DND-41 (cell line): ENCODE data around the gene JAK1.
"Not testable (repeated sequence)": the region's sequence is repeated elsewhere in the genome, so short reads cannot be mapped to it uniquely, and the experiment has no call there.

ENCODE experiments used
- ATAC-seq: fragments of 200-7000 bp; cut with Tn5 transposase; 3 replicates; pipeline ENCODE4 v1.9.1; 2021; ENCODE audit warnings: low read depth; ENCODE audit not compliant: insufficient read depth
- DNase-seq: peaks from one replicate; pipeline ENCODE4 v3.0.0-alpha.2; 2020
- H2AFZ ChIP-seq: 2 replicates; pipeline ENCODE4 v1.6.0; 2012; ENCODE audit warnings: low read depth, low read length
- H3K27ac ChIP-seq: 2 replicates; pipeline ENCODE4 v1.5.1; 2012; ENCODE audit warnings: low read length, inconsistent platforms
- H3K27me3 ChIP-seq: fragments of 200-600 bp; sonication (generic); 2 replicates; pipeline ENCODE4 v1.6.0; 2012; ENCODE audit warnings: low read length, mild to moderate bottlenecking, inconsistent platforms; ENCODE audit not compliant: insufficient read depth, poor library complexity
- H3K36me3 ChIP-seq: 2 replicates; pipeline ENCODE4 v1.5.1; 2012; ENCODE audit warnings: low read length, inconsistent platforms; ENCODE audit not compliant: insufficient read depth
- H3K4me1 ChIP-seq: 2 replicates; pipeline ENCODE4 v1.5.1; 2012; ENCODE audit warnings: mild to moderate bottlenecking, low read length; ENCODE audit not compliant: insufficient read depth
- H3K4me2 ChIP-seq: 2 replicates; pipeline ENCODE4 v1.6.0; 2012; ENCODE audit warnings: mild to moderate bottlenecking, moderate library complexity, low read length, inconsistent platforms; ENCODE audit not compliant: insufficient read depth
- H3K4me3 ChIP-seq, 2 experiments: fragments of 200-600 bp in 1 of 2; shearing (Covaris generic) in 1 of 2; 2 replicates each; pipeline ENCODE4 v1.5.1; 2012 to 2016; ENCODE audit warnings: inconsistent platforms in 2 of 2, low read length in 2 of 2, mild to moderate bottlenecking in 2 of 2, low read depth in 1 of 2, moderate library complexity in 1 of 2
- H3K79me2 ChIP-seq: 2 replicates; pipeline ENCODE4 v1.6.0; 2012; ENCODE audit warnings: low read length, inconsistent platforms; ENCODE audit not compliant: insufficient read depth
- H3K9ac ChIP-seq: 2 replicates; pipeline ENCODE4 v1.6.0; 2012; ENCODE audit warnings: low read depth, mild to moderate bottlenecking, inconsistent platforms, low read length, moderate library complexity
- H3K9me3 ChIP-seq: 2 replicates; pipeline ENCODE4 v1.5.1; 2012; ENCODE audit warnings: low read length, moderate library complexity, mild to moderate bottlenecking, inconsistent platforms; ENCODE audit not compliant: insufficient read depth, severe bottlenecking
- H4K20me1 ChIP-seq: 2 replicates; pipeline ENCODE4 v1.6.0; 2012; ENCODE audit warnings: low read length; ENCODE audit not compliant: insufficient read depth
- CTCF ChIP-seq: IDR thresholded peaks from 2 replicates; pipeline ENCODE4 v1.5.1; 2012; ENCODE audit warnings: borderline replicate concordance, low read length, moderate library complexity, mild to moderate bottlenecking; ENCODE audit not compliant: poor library complexity, severe bottlenecking; ENCODE audit errors: extremely low read depth
- EZH2 ChIP-seq: IDR thresholded peaks from 3 replicates; pipeline ENCODE4 v1.6.1; 2012; ENCODE audit warnings: borderline replicate concordance, low read depth, mild to moderate bottlenecking, moderate library complexity, low read length, inconsistent platforms; ENCODE audit not compliant: severe bottlenecking

JAK1 gene

GRCh38 chr1:65002508-65003315 lies 36.4 kb upstream of the JAK1 start:
- no peak for TF ChIP-seq CTCF
- no peak for TF ChIP-seq EZH2
- H3K4me3 ChIP-seq = no peak overlapping the region
- DNase-seq (no peak), ATAC-seq (no peak)
- H3K36me3 ChIP-seq = peaks cover 9% of the 10 kb centered on the region; the same call in 1 of the 2 replicates
- no peak overlapping the region for H3K27ac ChIP-seq
- no peaks in the 10 kb centered on the region for H3K79me2 ChIP-seq
- no peak overlapping the region for H3K9ac ChIP-seq
- peaks cover 12% of the 10 kb centered on the region for H3K9me3 ChIP-seq
- no peak overlapping the region for H3K4me2 ChIP-seq
- no peaks in the 10 kb centered on the region for H4K20me1 ChIP-seq
- H3K4me1 ChIP-seq = no peaks in the 10 kb centered on the region
- no peaks in the 10 kb centered on the region for H3K27me3 ChIP-seq
- H2AFZ ChIP-seq = no peak overlapping the region

DNA sequence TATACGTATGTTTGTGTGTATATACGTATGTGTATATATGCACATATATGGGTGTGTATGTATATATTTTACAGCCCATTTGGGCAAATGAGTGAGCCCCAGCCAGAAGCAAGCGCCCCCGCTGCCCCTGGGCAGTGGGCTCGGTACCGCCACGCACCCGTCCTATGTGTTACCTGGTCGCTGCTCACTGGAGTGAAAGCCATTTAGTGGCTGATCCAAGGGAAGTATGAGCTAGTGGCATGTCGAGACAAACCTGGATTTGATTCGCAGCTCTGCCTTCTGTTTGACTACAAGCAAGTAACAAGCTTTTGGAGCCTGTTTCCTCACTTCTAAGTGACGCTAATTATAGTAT lies 35.8 kb upstream of the JAK1 start:
- Histone ChIP-seq H4K20me1 (no peaks in the 10 kb centered on the region), H3K36me3 (peaks cover 9% of the 10 kb centered on the region; the same call in 1 of the 2 replicates), H3K27me3 (no peaks in the 10 kb centered on the region), H3K27ac (no peak overlapping the region), H3K4me3 (no peak overlapping the region), H3K9me3 (peaks cover 12% of the 10 kb centered on the region), H3K4me2 (no peak overlapping the region), H2AFZ (no peak overlapping the region), H3K4me1 (no peaks in the 10 kb centered on the region), H3K79me2 (no peaks in the 10 kb centered on the region), H3K9ac (no peak overlapping the region)
- DNase-seq (no peak), ATAC-seq (no peak)
- TF ChIP-seq EZH2 (no peak), CTCF (no peak)

- Histone ChIP-seq H3K27me3 (no peaks in the 10 kb centered on the region), H4K20me1 (no peaks in the 10 kb centered on the region), H3K36me3 (peaks cover 9% of the 10 kb centered on the region; the same call in 1 of the 2 replicates), H2AFZ (no peak overlapping the region), H3K27ac (no peak overlapping the region), H3K9ac (no peak overlapping the region), H3K4me1 (no peaks in the 10 kb centered on the region), H3K4me3 (no peak overlapping the region), H3K79me2 (no peaks in the 10 kb centered on the region), H3K4me2 (no peak overlapping the region), H3K9me3 (peaks cover 12% of the 10 kb centered on the region)
- TF ChIP-seq EZH2 (no peak), CTCF (no peak)
- DNase-seq (no peak), ATAC-seq (no peak)
Observed at GRCh38 chr1:65001231-65001792, 35.0 kb upstream of the JAK1 start.

DNA sequence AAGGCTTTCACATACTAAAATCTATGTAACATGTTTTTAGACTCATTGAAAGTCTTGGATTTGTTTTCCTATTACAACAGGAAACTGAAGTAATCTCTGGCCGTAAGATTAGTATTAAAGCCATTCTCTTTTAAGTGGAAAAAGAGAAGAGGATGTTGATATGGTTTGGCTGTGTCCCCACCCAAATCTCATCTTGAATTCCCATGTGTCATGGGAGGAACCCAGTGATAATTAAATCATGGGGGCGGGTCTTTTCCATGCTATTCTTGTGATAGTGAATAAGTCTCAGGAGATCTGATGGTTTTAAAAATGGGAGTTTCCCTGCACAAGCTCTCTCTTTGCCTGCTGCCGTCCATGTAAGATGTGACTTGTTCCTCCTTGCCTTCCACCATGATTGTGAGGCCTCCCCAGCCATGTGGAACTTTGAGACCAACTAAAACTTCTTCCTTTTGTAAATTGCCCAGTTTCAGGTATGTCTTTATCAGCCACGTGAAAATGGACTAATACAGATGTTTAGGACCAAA lies 32.1 kb upstream of the JAK1 start:
- H3K4me3 ChIP-seq, H3K79me2 ChIP-seq, DNase-seq, H4K20me1 ChIP-seq, H3K27ac ChIP-seq, H3K4me1 ChIP-seq, ATAC-seq, H3K9ac ChIP-seq, H3K4me2 ChIP-seq, H3K36me3 ChIP-seq, H3K27me3 ChIP-seq, H2AFZ ChIP-seq: not testable (repeated sequence)
- H3K9me3 ChIP-seq = peaks cover 12% of the 10 kb centered on the region
